HG03039 (cell line): ENCODE measurements around the gene ZBTB20.

Experiments used
- ATAC-seq: cut with Tn5 transposase; IDR thresholded peaks from one replicate; pipeline ENCODE4 v1.9.1; 2021; ENCODE audit warnings: mild to moderate bottlenecking, moderate library complexity; ENCODE audit not compliant: unreplicated experiment

The ZBTB20 gene

GRCh38 chr3:114394551-114394950, 752.5 kb downstream of the ZBTB20 start:
- ATAC-seq, result no peak

- no peak for ATAC-seq
Measured at GRCh38 chr3:114393367-114394072, 753.6 kb downstream of the ZBTB20 start.

- no peak for ATAC-seq
Measured at GRCh38 chr3:114392831-114393230, 754.3 kb downstream of the ZBTB20 start.

- ATAC-seq, result no peak
Measured at GRCh38 chr3:114389156-114389555, 757.9 kb downstream of the ZBTB20 start.

GRCh38 chr3:114384558-114384903, 762.6 kb downstream of the ZBTB20 start:
- no peak for ATAC-seq

GRCh38 chr3:114383875-114384557, 763.1 kb downstream of the ZBTB20 start:
- ATAC-seq, result peak; percentile 76

- no peak for ATAC-seq
Measured at GRCh38 chr3:114380233-114380651, 766.8 kb downstream of the ZBTB20 start.

GRCh38 chr3:114379266-114379665, 767.8 kb downstream of the ZBTB20 start:
- no peak for ATAC-seq

- no peak for ATAC-seq
Measured at GRCh38 chr3:114378760-114379159, 768.3 kb downstream of the ZBTB20 start.

- ATAC-seq, result no peak
Measured at GRCh38 chr3:114377426-114377825, 769.7 kb downstream of the ZBTB20 start.

GRCh38 chr3:114376516-114377185, 770.4 kb downstream of the ZBTB20 start:
- no peak for ATAC-seq

- no peak for ATAC-seq
Measured at GRCh38 chr3:114375608-114376421, 771.3 kb downstream of the ZBTB20 start.

GRCh38 chr3:114374433-114374990, 772.6 kb downstream of the ZBTB20 start:
- ATAC-seq, result no peak

GRCh38 chr3:114370537-114371174, 776.4 kb downstream of the ZBTB20 start:
- no peak for ATAC-seq

GRCh38 chr3:114365909-114366308, 781.2 kb downstream of the ZBTB20 start:
- ATAC-seq, result no peak

GRCh38 chr3:114364806-114365654, 782.1 kb downstream of the ZBTB20 start:
- ATAC-seq, result no peak

GRCh38 chr3:114363554-114364202, 783.4 kb downstream of the ZBTB20 start:
- ATAC-seq, result no peak

- ATAC-seq, result no peak
Measured at GRCh38 chr3:114362815-114363214, 784.3 kb downstream of the ZBTB20 start.

- no peak for ATAC-seq
Measured at GRCh38 chr3:114361391-114361790, 785.7 kb downstream of the ZBTB20 start.
